ENCODE results near the gene ATXN2.

Gene ATXN2

DNA sequence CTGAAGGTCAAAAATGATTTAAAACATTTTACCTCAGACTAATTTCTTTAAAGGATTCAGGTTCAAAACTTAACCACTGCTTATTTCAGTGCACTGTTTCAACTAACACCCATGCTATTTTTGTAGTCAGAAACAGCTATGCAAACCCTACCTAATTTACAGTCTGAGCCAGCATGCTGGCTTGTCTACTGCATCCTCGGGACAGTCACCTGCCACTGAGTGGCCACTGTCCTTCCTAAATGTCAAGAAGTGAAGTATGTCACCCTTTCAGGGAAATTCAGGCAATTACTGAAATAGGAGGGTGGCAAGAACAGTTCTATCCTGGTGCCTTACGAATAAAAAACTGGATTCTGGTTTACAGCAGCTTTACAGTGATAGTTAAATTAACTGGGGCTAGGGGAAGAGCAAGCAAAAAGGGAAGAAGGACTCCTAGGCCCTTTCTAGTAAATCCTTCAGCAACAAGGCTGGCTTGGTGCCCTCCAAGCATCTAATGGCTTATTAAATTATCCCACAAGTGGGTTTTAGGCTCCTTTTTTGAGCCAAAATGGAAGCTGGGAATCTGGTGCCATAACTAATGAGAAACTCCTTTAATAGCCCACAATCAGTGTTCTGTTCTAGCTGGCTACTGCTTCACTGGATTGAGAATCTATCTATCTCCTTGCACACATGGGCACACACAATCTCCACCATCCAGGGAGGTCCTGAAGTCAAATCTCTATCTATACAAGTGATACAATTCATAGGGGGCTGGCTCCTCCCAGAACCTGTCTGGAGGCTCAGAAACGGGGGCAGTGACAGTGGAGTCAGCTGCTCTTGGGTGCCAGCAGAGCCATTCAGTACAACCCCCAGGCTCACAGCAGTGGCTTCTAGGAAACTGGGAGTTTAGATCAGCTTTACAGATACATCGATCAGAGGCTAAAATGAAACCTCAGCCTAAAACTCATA is 150.0 kb downstream of the ATXN2 start:
- no peak for DNase-seq

DNA sequence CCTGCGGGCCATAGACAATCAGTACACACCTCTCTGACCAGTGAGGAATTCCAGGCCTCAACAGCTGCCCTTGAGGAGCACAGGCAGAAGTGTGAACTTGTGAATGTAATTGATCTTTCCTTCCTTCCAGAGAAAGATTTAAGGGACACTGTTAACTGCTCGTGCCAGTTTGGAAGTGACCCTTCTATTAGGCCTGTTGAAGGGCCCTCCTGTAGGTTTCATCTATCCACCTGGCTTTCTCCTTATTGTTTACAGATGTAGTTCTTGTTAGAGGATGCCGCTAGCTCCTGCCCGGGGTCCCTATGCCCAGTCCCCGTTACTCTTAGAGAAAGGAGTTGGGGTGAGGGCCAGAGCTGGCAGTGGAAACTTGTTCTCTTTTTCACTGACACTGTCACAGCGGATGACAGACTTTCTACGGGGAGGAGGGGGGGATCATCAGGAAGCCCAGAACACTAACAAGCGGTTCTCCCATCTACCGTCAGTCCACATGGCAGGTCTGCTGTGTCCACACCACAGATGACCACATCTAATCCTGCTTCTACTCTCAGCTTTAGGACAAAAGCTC is 150.8 kb downstream of the ATXN2 start:
- DNase-seq = no peak

DNA sequence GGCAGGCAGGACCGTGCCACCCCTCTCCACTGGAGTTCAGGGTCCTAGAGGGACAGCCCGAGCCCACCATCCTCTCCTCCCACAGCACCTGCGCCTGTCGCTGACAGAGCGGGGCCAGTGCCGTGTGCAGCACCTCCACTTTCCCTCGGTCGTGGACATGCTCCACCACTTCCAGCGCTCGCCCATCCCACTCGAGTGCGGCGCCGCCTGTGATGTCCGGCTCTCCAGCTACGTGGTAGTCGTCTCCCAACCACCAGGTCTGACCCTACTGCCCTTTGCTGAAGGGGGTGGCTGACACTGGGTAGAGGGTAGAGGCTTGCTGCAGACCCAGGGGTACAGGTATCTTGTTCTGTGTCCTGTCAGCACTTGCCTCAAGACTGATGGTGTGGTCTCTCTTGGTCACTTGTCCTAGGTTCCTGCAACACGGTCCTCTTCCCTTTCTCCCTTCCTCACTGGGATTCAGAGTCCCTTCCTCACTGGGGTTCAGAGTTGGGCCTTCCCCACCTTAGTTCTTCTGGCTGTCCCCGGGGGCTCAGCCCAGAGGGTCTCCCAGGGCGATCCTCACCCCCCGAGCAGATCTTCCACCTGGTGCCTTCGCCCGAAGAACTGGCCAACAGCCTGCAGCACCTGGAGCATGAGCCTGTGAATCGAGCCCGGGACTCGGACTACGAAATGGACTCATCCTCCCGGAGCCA is 151.4 kb downstream of the ATXN2 start:
- no peak for DNase-seq

DNA sequence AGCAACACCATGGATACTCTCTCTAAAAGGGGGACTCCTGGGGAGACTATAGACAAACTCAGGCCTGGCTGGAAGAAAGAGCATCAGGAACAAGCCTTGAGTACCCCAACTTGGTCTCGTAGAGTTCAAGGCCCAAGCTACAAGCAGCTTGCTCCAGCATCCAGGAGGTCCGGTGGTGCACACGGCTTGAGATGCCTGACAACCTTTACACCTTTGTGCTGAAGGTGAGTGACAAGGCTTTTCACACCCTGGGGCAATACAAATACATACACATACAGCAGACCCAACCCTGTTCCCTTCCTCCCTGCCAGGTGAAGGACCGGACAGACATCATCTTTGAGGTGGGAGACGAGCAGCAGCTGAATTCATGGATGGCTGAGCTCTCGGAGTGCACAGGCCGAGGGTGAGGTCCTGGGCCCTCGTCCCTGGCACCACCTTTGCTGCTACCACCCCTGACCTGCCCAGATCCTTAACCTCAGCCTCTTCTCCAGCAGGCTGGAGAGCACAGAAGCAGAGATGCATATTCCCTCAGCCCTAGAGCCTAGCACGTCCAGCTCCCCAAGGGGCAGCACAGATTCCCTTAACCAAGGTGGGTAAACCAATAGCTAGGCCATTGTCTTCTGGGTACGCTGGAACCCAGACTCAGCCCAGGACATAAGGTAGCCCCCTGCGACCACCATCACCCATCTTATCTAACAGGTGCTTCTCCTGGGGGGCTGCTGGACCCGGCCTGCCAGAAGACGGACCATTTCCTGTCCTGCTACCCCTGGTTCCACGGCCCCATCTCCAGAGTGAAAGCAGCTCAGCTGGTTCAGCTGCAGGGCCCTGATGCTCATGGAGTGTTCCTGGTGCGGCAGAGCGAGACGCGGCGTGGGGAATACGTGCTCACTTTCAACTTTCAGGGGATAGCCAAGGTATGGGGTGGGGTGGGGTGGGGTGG is 152.2 kb downstream of the ATXN2 start:
- no peak for DNase-seq

DNA sequence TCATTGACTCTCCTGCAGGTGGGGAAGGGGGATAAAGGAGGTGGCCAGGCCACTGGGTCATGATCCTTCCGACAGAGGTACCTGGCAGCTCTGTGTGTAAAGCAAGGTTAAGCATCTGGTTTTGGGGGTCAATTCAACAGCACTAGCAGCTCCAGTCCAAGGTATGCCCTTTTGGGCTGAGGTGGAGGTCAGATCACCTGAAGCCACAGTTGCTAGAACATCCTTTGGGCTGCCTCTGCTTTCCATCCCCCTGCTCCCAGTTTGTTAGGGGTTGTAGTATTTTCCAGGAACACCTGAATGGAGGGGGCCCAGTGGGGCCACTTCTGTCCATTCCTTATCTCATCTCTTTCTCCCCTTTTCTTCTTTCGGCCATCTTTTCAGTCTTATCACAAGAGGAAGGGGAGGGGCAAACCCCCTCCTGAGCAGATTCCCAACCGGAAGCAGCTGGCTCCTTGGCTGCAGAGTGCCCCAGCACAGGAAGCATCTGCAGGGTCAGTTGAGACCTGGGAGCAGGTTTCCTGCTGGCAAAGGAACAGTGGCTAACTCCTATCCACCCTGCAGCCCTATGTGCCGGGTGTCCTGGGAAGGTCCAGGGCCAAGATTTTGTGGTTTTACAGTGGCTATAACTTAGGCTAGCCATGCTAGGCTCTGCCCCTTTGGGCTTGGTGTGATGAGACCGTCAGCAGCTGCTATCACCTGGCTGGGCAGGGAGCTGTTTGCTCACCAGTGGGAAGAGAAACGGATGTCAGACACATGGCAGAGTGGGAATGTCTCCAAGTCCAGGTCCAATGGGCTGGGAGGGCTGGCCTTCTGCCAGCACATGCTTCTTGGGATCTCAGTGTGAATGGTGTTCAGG is 153.2 kb downstream of the ATXN2 start:
- no peak for DNase-seq

DNA sequence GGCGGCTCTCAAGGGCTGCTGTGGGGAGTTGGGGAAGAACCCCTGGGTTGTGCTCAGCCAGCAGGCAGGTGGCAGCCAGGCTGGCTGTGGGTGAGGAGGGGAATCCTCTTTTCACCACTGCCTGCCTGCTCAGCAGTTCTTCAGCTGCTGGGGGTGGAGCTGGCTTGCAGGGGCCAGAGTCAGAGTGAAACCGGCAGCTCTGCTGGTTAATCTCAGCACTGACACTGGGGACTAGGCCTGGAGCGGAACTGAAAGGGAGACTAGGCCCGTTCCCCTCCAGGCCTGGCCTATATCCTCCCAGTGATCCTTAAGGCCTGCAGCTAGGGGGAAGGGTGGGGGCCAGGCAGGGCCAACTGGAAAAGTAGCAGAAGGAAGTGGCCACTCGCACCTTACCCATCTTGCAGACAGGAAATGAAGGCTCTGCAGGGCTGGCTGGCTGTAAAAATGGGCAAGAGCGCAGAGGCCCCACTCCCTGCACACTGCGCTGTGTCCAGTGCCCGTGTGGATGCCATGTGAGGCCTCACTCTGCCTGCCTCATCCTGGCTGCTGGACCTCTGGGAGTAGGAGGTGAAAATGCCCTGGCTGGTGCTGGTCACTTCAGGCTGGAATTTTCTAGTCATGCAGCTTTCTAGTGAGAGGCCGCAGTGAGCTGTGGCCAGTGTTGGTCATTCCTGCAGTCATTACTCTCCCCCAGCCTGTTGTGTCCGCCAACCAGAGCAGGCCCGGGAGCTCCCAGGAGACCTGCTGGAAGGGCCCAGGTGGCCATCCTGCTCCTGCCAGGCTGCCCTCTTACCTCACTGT is 154.0 kb downstream of the ATXN2 start:
- DNase-seq = peak; percentile 57

DNA sequence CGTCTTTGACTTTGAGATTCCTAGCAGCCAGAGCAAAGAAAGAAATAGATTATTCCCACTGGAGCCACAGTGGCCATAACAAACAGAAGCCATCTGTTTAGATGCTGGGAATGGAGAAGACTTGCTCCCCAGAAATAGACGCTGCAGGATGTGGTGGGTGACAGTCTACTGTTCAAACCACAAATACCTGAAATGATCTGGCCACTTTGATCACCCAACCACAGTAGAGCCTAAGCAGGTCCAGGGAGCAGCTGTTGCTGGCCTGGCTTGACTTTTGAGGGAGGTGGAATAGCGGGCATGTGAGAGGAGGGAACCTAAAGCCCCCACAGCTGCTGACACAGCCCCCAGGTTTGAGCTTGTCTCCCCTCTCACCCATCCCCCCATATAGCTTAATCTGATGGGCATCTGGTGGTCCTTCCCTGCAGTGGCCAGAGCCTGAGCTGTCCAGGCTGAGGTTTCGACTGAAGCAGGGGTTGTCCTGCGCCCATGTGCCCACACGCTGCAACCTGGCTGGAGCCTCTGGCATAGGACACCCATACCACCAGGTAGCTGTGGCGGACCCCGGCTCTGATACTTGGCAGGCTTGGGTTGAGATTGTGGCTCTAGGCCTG is 154.7 kb downstream of the ATXN2 start:
- DNase-seq = no peak

DNA sequence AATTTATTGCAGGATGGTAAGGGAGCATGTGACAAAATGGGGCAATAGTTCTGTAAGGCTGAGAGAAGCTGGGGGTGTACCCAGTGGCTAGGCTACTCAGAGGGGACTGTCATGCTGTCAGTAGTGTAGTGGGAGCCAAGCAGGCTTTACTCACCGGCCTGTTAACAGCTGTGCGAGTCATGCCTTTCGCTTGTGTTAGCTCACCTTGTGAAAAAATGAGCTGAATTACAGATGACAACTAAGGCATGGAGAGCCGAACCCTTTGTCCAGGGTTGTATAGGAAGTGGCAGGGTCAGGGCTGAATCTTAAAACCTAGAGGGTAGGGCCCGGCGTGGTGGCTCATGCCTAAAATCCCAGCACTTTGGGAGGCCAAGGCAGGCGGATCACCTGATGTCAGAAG is 155.5 kb downstream of the ATXN2 start:
- DNase-seq = no peak

DNA sequence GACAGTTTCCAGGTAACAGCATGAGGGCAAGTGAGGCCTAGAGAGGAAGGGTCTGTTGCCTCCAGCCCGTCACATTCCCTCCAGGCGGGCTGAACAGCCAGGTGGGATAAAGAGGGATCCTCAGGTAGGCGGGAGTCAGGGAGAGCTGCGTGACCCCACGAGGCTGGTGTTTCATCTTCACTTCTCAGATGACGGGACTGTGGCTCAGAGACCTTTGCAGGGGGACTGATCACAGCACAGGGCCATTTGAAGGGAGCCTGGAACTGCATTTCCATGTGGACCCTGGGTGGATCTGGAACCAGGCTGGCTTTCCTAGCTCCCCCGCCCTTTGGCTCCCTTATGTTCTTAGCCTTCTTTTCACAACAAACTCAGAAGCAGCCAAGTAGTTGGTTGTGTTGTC is 156.0 kb downstream of the ATXN2 start:
- DNase-seq = no peak

DNA sequence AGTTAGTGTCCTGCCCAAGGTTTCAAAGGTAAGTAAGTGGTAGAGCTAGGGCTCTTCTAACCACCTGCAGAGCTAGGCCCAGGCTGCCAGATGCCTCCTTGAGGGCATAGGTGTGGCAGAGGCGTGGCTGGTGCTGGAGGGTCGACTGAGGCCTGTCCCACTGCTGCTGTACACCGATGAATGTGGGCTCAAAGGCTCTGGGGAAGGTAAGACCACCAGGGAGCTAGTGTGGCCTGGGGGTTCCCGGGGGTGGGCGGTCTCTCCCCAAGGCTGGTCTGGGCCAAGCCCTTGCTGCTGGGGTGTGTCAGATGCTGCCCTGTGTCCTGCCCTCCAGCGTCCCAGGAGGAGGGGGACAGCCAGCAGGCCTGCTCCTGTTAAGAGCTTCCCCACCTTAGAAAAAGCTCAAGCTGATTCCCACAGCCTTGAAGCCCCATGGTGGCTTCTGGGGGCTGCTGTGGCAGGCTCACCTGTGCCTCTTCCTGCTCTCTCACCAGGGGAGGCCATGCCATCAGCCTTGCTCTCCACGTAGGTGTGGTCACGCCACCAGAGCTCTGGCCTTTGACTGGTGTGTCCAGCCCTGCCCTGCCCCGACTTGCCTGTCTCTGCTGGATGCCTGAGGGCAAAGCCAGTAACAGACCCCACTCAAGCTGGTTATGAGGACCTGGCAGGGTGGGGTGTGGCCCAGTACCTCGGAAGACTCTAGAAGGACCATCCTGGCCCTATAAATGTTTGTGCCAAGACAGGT is 156.6 kb downstream of the ATXN2 start:
- no peak for DNase-seq

DNA sequence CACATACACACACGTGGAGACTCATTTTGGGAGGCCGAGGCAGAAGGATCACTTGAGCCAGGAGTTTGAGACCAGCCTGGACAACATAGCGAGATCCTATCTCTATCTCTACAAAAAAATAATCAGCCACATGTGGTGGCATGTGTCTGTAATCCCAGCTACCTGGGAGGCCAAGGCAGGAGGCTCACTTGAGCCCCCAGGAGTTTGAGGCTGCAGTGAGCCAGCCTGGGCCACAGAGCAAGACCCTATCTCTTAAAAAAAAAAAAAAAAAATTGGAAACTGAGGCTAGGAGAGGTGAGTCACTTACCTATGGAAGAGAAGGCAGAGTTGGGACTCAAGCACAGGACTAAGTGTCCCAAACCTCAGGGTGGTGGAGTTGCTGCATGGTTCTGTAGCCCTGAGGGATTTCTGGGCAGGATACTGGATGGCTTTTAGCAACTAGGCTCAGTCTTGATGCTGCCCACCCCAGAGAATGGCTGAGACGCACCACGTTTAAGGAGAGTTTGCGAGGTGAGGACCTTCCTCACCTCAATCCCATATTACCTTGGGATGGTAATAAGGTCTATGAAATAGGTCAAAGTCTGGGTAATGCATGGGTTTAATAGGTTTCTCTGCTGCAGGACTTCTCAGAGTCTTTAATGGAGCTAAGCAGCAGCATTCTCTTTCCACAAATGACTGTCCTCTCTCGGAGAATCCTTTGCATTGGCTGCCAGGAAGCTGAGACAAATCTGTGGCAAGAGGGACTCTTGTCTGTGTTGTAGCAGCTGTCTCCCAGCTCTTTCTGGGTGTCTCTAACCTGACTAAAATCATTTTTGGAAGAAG is 157.8 kb downstream of the ATXN2 start:
- no peak for DNase-seq

DNA sequence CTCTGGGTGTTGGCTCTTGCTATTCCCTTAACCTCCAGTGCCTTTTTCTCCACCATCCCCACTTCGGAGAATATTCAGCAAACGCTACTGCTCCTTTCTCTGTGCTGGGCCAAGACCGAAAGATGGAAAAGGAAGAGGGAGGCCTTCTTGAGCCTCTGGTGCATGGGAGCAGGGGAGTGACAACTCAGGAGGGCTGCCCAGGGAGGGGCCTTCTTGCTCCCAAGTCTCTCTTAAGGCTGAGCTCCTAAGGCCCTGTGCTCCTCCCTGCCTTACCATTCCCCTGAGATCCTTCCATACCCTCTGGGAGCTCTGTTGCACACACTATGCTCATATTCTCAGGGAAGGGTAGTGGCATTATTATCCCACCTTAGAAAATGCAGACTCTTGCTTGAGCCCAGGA is 158.5 kb downstream of the ATXN2 start:
- DNase-seq = no peak

DNA sequence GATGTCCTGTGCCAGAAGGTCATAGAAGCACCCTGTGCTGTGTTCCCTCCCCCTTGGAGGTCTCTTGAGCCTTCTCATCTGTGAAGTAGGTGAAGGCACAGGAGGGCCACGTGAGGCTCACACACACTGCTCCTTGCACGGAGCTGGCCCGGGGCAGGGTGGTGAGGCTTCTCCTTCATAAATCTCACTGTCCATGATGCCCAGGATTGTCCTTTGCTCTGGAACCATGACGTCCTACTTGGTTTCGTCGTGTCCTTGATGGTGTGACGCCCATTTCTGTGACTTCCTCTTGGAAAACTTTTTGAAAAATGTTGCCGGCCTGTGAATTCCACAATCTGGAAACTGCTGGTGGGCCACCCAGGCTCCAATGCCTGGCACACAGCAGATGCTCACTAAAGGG is 159.0 kb downstream of the ATXN2 start:
- DNase-seq = no peak

DNA sequence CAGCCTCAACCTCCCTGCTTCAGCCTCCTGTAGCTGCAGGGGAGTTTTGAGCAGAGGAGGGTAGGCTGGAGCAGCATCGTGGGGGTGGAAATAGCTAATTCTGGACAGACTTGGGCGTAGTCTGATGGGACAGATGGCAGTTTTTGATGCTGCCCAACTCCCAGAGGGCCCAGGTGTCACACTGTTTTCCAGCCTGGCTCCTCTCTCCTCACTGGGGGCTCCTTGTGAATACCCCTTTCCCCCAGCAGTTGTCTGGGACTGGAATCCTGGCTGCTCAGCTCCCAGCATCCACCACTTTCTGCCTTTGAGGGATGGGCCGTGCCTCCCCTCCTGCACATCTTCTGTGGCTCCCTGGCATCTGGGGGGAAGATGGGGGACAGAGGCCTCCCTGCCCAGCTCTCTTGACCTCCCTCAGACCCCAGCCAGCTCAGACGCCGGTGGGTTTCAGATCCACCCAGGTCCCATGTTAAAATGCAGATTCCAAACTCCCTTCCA is 159.4 kb downstream of the ATXN2 start:
- DNase-seq = no peak

DNA sequence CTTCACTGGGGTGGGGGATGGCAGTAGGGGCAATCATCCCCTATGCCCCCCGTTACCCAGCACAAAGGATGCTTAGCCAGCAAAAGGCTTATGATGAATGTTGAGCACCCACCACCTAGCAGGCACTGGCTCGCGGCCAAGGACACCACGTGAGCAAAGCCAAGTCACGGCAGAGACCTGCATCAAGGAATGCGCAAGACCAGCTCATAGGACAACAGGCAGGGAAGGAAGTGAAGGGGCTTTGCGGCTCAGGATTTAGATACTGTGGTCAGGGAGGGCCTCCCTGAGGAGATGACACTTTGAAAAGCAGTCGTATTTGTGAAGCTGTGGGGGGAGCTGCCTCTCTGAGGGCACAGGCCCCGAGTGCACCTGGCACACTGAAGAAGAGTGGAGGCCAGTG is 160.6 kb downstream of the ATXN2 start:
- DNase-seq = peak; percentile 47

DNA sequence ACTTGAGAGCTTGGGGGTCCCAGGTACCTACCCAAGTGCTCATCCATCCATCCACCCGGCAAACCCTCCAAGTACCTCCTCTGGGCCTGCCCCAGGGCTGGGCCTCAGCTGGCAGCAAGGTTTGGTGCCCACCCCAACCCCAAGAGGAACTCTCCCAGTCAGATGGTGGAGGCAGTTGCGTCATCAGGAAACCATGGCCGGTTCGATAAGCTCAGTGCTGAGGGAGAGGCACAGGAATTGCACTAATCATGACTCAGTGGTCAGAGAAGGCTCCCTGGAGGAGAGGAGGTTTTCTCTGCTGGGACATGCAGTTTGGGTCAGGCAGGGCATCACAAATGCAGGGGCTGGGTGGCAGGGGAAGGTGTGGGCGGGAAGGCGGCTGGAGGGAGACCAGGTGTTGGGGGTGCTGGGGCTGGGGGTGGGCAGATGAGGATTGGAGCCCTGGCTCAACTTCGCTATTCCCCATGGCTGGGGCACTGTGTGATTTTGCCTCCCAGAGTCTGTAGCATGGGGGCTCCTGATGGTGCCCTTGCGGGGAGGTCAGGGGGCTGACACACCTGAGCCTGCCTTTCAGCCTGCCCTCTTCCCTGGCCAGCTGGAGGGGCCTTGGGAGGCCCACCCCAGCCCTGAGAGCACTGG is 161.2 kb downstream of the ATXN2 start:
- no peak for DNase-seq

DNA sequence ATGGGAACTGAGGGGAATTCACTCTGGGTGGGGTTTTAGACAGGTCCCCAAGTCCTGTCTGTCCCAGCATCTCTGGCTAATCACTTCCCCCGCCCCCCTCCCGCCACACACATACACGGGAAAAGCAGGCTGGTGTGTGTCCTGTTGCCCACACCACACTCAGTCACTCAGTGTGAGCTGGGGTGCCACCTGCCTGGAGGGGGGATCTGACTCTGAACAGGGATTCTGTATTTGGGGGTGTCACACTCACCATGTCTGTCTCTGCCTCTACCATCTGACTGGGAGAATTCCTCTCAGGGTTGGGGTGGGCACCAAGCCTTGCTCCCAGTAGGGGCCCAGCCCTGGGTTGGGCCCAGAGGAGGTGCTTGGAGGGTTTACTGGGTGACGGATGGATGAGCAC is 162.3 kb downstream of the ATXN2 start:
- no peak for DNase-seq

DNA sequence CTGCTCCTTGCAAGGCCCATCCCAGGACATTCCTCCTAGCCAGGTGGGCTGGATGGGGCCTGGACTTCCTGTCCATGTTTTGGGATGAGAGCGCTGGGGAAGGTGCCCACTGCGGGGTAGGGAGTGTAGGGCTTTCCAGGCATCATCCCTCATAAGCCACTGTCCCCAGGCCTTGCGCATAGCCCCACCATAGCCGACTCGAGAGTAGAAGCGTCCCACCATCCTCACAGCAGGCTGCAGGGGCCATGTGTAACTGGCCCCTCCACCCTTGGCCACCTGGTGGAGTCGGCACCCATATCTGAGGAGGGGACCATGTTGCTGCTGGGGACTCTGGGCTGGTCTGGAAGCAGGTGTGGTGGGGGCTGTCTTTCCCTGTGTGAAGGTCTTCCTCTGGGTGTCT is 162.8 kb downstream of the ATXN2 start:
- DNase-seq = no peak
